PC-9 (cell line): ENCODE results near the gene MAML3. TPM values are rescaled to one million over a fixed set of nuclear protein-coding genes. Genes with fewer than 3 reads are reported as not detected.

Source experiments
- BruUV-seq: library from RNA; stranded (reverse); fragments of 400-500 nt; replicated peaks from 2 replicates; lab custom pipeline; 2021; lab: Mats Ljungman, UMichigan
- CTCF ChIA-PET: fragments of 300-600 bp; sonication (Branson Sonifier 250); formaldehyde crosslinking; loops from one replicate; lab custom pipeline; 2022; ENCODE audit warnings: antibody characterized with exemption; lab: Charles Lee
- POLR2A ChIA-PET: fragments of 300-600 bp; sonication (Branson Sonifier 250); formaldehyde crosslinking; loops from one replicate; lab custom pipeline; 2022; ENCODE audit warnings: antibody characterized with exemption; ENCODE audit not compliant: unreplicated experiment; lab: Charles Lee
- DNase-seq, 2 experiments: peaks; one replicate each; pipeline versions ENCODE4 v3.0.0 to v3.0.0-alpha.2; 2015 to 2022; ENCODE audit warnings: mixed read lengths in 1 of 2
- H2AFZ ChIP-seq: fragments of 200-600 bp; sonication (generic); 2 replicates; pipeline ENCODE4 v1.8.1; 2017; ENCODE audit warnings: antibody characterized with exemption
- H3F3A ChIP-seq: fragments of 200-600 bp; sonication (generic); 2 replicates; pipeline ENCODE4 v1.8.1; 2017; ENCODE audit warnings: antibody characterized with exemption, mild to moderate bottlenecking, low read depth; ENCODE audit not compliant: insufficient read depth
- H3K27ac ChIP-seq: fragments of 200-600 bp; sonication (generic); 2 replicates; pipeline ENCODE4 v1.6.1; 2016; ENCODE audit warnings: mixed run types
- H3K27me3 ChIP-seq: fragments of 200-600 bp; sonication (generic); 2 replicates; pipeline ENCODE4 v1.6.1; 2016; ENCODE audit warnings: low read depth, mixed run types; ENCODE audit not compliant: insufficient read depth
- H3K36me3 ChIP-seq: fragments of 200-600 bp; sonication (generic); 2 replicates; pipeline ENCODE4 v1.6.1; 2016; ENCODE audit warnings: low read depth, mixed run types
- H3K4me1 ChIP-seq: fragments of 200-600 bp; sonication (generic); replicated peaks from 2 replicates; pipeline ENCODE4 v1.6.1; 2016; ENCODE audit warnings: mixed run types; ENCODE audit not compliant: insufficient read depth
- H3K4me2 ChIP-seq: fragments of 200-600 bp; sonication (generic); 2 replicates; pipeline ENCODE4 v1.6.1; 2017; ENCODE audit warnings: mixed run types
- H3K4me3 ChIP-seq: fragments of 200-600 bp; sonication (generic); 2 replicates; pipeline ENCODE4 v1.6.1; 2016; ENCODE audit warnings: mixed run types
- H3K79me2 ChIP-seq: fragments of 200-600 bp; sonication (generic); 2 replicates; pipeline ENCODE4 v1.6.1; 2017; ENCODE audit warnings: low read depth, mixed run types
- H3K9me2 ChIP-seq: fragments of 200-600 bp; sonication (generic); 2 replicates; pipeline ENCODE4 v1.8.1; 2017; ENCODE audit warnings: mild to moderate bottlenecking; ENCODE audit not compliant: insufficient read depth
- H3K9me3 ChIP-seq: fragments of 200-600 bp; sonication (generic); 2 replicates; pipeline ENCODE4 v1.8.1; 2016; ENCODE audit warnings: low read depth; ENCODE audit not compliant: insufficient read depth
- H4K20me1 ChIP-seq: fragments of 200-600 bp; sonication (generic); 2 replicates; pipeline ENCODE4 v1.8.1; 2017; ENCODE audit not compliant: insufficient read depth
- CTCF ChIP-seq: fragments of 200-600 bp; sonication (generic); conservative IDR thresholded peaks from 2 replicates; pipeline ENCODE4 v1.6.1; 2017; ENCODE audit warnings: mixed run types, antibody characterized with exemption, mild to moderate bottlenecking, moderate library complexity
- EZH2 ChIP-seq: fragments of 200-600 bp; sonication (generic); IDR thresholded peaks from 2 replicates; pipeline ENCODE4 v1.8.0; 2017; ENCODE audit warnings: antibody characterized with exemption, low read depth
- intact Hi-C: fragments of 100-400 bp; cut with micrococcal nuclease; formaldehyde crosslinking; loops from one replicate; pipeline ENCODE4 v1.10.0; 2022; ENCODE audit not compliant: unreplicated experiment
- total RNA-seq: library from RNA; stranded (reverse); gene quantifications from 2 replicates; pipeline ENCODE4 v1.2.3, GENCODE V29; 2021

MAML3 gene
- total RNA-seq, 1 experiment from 2014 or later: 15.2 TPM

DNA sequence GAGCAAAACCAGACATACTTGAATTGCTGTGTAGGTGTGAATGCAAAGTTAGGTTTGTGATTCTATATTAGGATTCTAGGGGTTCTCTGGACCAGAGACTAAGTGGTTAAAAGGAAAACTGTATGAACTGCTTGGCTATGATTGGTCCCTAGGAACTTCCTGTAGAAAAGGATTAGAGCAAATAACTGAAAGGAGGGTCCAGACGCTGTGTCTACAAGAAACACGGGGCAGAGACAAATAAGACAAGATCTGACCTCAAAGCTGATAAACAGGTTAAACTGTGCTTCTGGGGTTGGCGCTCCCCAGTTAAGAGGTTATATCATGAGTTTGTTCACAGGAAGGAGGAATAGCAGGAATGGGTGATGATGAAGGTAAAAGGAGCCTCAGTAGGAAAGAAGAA, 304.8 kb downstream of the MAML3 start:
- Histone ChIP-seq H4K20me1 (no peaks in the 10 kb centered on the region), H3K27me3 (no peaks in the 10 kb centered on the region), H3F3A (no peaks in the 10 kb centered on the region), H2AFZ (no peak overlapping the region), H3K4me3 (no peak overlapping the region), H3K9me3 (no peaks in the 10 kb centered on the region), H3K4me2 (no peak overlapping the region), H3K27ac (no peak overlapping the region), H3K36me3 (no peaks in the 10 kb centered on the region), H3K9me2 (no peaks in the 10 kb centered on the region), H3K79me2 (no peaks in the 10 kb centered on the region), H3K4me1 (no peaks in the 10 kb centered on the region)
- BruUV-seq: no TSS peak
- DNase-seq: peak in 1 of 2 experiments; percentile 16
- TF ChIP-seq CTCF (no peak), EZH2 (no peak)
- CTCF ChIA-PET: no interaction called here
- intact Hi-C loops: no loop called here
- POLR2A ChIA-PET: no interaction called here

GRCh38 chr4:139848028-139848427, 306.0 kb downstream of the MAML3 start:
- no peak for TF ChIP-seq CTCF
- TF ChIP-seq EZH2: no peak
- ChIA-PET CTCF (no interaction called here), POLR2A (no interaction called here)
- intact Hi-C loops: no loop called here
- no peaks in the 10 kb centered on the region for H3F3A ChIP-seq
- BruUV-seq: no TSS peak
- no peaks in the 10 kb centered on the region for H3K4me1 ChIP-seq
- H3K27ac ChIP-seq: no peak overlapping the region
- H3K9me2 ChIP-seq: no peaks in the 10 kb centered on the region
- no peak overlapping the region for H2AFZ ChIP-seq
- H3K36me3 ChIP-seq: no peaks in the 10 kb centered on the region
- no peak for DNase-seq
- no peak overlapping the region for H3K4me2 ChIP-seq
- no peaks in the 10 kb centered on the region for H3K9me3 ChIP-seq
- H3K79me2 ChIP-seq: no peaks in the 10 kb centered on the region
- H3K4me3 ChIP-seq: no peak overlapping the region
- no peaks in the 10 kb centered on the region for H4K20me1 ChIP-seq
- no peaks in the 10 kb centered on the region for H3K27me3 ChIP-seq

GRCh38 chr4:139847602-139848001, 306.4 kb downstream of the MAML3 start:
- no peaks in the 10 kb centered on the region for H3K36me3 ChIP-seq
- ChIA-PET POLR2A (no interaction called here), CTCF (no interaction called here)
- no peak overlapping the region for H3K4me2 ChIP-seq
- H3K79me2 ChIP-seq: no peaks in the 10 kb centered on the region
- no peaks in the 10 kb centered on the region for H3K9me3 ChIP-seq
- no peaks in the 10 kb centered on the region for H3F3A ChIP-seq
- no TSS peak for BruUV-seq
- H3K27me3 ChIP-seq: no peaks in the 10 kb centered on the region
- H3K9me2 ChIP-seq: no peaks in the 10 kb centered on the region
- H2AFZ ChIP-seq: no peak overlapping the region
- TF ChIP-seq CTCF (no peak), EZH2 (no peak)
- DNase-seq: no peak
- H4K20me1 ChIP-seq: no peaks in the 10 kb centered on the region
- no peak overlapping the region for H3K4me3 ChIP-seq
- no peaks in the 10 kb centered on the region for H3K4me1 ChIP-seq
- H3K27ac ChIP-seq: no peak overlapping the region
- intact Hi-C loops: no loop called here
